Measurements from ENCODE around the gene STK24.
A peak's percentile ranks its signal among the peaks of the same experiment; 100 is the strongest.

Gene STK24

DNA sequence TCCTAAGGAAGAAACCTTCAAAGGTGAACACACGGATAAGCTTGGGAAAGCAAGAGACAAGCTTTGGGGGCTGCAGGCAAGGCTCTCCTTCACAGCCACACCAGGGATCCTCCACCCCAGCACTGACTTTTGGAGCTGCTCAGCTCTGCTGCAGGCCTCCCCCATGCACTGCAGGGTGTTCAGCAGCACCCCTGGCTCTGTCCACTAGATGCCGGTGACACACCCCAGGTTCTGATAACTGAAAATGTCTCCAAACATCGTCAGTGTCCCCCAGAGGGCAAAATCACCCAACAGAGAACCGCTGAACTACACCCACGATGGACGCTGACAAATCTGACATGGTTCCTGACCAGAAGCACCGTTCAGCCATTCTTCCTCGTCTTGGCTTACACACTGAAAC lies 90.5 kb downstream of the STK24 start:
- TF ChIP-seq, protein P1, sequence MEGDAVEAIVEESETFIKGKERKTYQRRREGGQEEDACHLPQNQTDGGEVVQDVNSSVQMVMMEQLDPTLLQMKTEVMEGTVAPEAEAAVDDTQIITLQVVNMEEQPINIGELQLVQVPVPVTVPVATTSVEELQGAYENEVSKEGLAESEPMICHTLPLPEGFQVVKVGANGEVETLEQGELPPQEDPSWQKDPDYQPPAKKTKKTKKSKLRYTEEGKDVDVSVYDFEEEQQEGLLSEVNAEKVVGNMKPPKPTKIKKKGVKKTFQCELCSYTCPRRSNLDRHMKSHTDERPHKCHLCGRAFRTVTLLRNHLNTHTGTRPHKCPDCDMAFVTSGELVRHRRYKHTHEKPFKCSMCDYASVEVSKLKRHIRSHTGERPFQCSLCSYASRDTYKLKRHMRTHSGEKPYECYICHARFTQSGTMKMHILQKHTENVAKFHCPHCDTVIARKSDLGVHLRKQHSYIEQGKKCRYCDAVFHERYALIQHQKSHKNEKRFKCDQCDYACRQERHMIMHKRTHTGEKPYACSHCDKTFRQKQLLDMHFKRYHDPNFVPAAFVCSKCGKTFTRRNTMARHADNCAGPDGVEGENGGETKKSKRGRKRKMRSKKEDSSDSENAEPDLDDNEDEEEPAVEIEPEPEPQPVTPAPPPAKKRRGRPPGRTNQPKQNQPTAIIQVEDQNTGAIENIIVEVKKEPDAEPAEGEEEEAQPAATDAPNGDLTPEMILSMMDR (IDR thresholded peaks at IDR 0.05; ENCODE audit: low read depth, low read length), result no peak
- Histone ChIP-seq H3K4me1 (peaks cover 51% of the 10 kb centered on the region), H3K27me3 (no peaks in the 10 kb centered on the region)

DNA sequence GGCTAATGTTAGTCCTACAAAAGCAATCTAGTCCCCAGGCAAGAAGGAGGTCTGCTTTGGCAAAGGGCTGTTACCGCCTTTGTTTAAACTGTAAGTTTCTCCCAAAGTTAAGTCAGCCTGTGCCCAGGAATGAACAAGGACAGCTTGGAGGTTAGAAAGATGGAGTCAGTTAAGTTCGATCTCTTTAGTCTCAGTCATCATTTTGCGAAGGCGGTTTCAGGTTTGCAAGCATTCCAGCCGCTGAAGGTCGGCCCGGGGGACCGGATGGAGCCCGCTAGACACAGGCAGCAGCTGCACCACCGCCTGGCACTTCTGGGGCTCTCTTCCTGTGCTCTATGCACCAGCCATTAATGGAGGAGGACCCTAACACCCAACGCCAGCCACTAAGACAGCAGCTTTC lies 91.3 kb downstream of the STK24 start:
- TF ChIP-seq, protein P1 (IDR thresholded peaks at IDR 0.05; ENCODE audit: low read depth, low read length), result no peak
- no peaks in the 10 kb centered on the region for H3K27me3 ChIP-seq
- DNase-seq, result no peak
- no peak overlapping the region for H3K4me3 ChIP-seq (ENCODE audit: low read depth, low read length)
- H3K9me3 ChIP-seq, result no peaks in the 10 kb centered on the region
- H3K36me3 ChIP-seq, result no peaks in the 10 kb centered on the region
- H3K4me1 ChIP-seq, result peaks cover 53% of the 10 kb centered on the region

More for the DNA sequence above, 90.5 kb downstream of the STK24 start:
- DNase-seq, result no peak
- H3K4me3 ChIP-seq (ENCODE audit: low read depth, low read length), result no peak overlapping the region
- H3K9me3 ChIP-seq, result no peaks in the 10 kb centered on the region
- no peaks in the 10 kb centered on the region for H3K36me3 ChIP-seq

DNA sequence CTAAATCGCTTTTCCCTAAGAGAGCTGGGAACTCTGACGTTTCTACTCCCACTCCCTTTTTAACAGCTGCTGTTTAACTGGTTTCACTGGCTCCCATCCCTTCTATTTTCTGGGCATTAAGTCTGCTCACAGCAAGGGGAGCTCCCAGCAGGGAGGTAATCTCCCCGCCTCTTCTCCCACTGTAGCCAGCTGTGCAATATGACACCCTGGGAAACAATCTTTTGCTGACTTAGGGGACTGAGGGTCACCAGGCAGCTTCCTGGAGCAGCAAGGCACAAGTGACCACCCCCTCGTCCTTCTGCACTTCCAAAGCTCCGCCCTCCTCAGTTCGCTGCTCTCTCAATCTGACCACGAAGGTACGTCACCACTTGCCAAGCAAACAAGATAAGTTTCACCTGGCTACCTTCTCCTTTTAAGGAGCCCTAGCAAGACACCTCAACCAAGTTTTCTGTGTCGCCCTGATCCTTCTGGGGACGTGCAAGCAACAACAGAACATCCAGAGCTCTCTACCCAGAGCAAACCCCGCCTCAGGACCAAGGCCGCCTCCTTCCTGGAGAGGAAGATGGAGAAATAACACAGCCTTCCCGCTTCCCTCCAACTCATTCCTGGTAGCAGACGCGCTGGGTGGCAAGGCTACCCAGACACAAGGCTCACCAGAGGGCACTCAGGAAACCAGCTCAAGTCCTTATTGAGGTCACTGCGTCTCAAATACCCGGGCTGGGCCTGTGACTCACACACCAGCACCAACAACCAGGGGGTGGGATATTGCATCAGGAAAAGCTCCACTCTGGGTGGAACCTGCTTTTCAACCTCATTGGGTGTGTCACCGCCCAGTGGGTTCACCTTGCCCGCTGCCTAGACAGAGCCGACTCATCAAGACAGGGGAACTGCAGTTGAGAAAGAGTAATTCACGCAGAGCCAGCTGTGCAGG lies 92.4 kb downstream of the STK24 start:
- Histone ChIP-seq H3K9me3 (no peaks in the 10 kb centered on the region), H3K27me3 (no peaks in the 10 kb centered on the region), H3K4me3 (ENCODE audit: low read depth, low read length) (no peak overlapping the region), H3K36me3 (no peaks in the 10 kb centered on the region), H3K4me1 (peaks cover 51% of the 10 kb centered on the region)
- DNase-seq, result no peak
- TF ChIP-seq, protein P1 (IDR thresholded peaks at IDR 0.05; ENCODE audit: low read depth, low read length), result no peak

DNA sequence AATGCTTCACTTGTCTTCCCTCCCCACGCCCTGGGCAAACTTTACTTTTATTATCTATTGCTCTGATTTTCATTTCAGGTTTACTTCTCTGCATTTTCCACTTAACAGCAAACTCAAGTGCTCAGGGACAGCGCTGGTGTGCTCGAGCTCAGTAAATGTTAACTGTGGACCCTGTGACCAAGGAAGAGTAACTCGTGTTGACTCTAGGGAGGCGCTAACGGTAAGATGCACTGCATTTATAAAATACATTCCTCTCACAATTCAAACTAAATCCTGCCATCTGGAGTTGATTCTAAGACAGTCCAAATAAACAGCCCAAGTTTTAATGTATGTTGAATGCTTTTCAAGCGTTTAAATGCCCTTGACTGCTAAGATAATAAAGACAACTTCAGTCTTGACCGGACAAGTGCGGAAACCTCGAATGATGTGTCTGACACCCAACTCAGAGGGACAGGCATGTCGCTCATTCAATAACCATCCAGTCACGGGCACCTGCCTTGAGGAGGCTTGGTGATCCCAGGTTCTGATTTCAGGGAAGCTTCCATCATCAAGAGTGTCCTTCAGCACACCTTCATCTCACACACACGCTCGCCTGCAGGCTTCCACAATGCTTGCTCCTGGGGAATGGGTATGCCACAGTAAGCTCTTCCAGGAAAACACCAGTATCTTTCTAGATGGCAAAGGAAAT lies 93.2 kb downstream of the STK24 start:
- H3K27me3 ChIP-seq, result no peaks in the 10 kb centered on the region
- no peak overlapping the region for H3K4me3 ChIP-seq (ENCODE audit: low read depth, low read length)
- no peaks in the 10 kb centered on the region for H3K9me3 ChIP-seq
- H3K4me1 ChIP-seq, result peaks cover 51% of the 10 kb centered on the region
- TF ChIP-seq, protein P1 (IDR thresholded peaks at IDR 0.05; ENCODE audit: low read depth, low read length), result no peak
- no peaks in the 10 kb centered on the region for H3K36me3 ChIP-seq
- no peak for DNase-seq

DNA sequence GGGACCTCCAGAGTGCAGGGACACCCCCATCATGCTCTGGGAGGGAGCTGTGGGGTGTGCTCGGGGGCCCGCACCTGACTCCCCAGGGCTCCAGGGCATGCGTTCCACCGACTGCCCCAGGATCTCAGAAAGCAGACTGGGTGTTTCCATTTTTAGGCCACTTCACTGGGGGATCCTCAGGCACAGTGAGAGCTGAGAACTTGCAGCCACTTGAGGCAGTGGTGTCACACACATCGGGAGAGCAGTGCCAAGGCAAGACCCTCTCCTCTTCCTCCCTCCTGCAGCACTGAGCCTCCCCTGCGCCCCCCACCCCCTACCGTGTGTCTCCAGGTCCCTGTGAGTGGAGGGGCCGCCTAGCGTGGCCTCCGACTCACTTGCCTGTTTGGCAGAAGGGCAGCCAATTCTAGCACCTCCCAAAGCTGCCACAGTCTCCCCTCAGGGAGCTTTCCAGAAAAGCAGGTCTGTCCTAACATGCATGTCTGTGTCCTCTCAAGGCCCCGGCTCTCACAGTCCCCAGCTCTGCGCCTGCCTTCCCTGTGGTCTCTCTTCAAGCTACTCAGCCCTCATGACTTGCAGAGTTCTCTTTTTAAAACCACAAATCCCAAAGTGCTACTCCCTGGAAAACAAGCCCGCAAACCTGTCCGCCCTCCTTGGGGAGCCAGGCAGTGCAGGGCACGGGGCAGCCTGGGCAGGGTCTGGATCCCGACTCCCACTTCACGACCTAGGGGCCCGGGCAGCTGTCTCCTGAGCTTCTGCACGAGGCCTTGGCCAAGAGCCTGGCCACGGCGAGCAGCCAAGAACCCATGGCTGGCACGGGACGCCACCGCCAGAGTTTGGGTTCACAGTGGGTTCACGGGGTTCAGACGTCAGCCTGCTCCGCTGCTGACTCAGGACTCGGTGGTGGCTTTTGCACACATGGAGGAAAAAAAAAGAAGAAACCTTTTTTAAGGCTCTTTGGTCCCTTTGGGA lies 94.1 kb downstream of the STK24 start:
- H3K9me3 ChIP-seq, result no peaks in the 10 kb centered on the region
- DNase-seq, result no peak
- peaks cover 53% of the 10 kb centered on the region for H3K4me1 ChIP-seq
- H3K27me3 ChIP-seq, result no peaks in the 10 kb centered on the region
- no peak overlapping the region for H3K4me3 ChIP-seq (ENCODE audit: low read depth, low read length)
- H3K36me3 ChIP-seq, result no peaks in the 10 kb centered on the region
- TF ChIP-seq, protein P1 (IDR thresholded peaks at IDR 0.05; ENCODE audit: low read depth, low read length), result peak; percentile 39

Data from BE2C (cell line).